Mesenchymal stem cell (in vitro differentiated cells and primary cell): Measurements from ENCODE around the gene PCDH1.

ENCODE experiments used
- DNase-seq: peaks from one replicate; pipeline ENCODE4 v3.0.0-alpha.2; 2013
- H2AFZ ChIP-seq: one replicate; pipeline ENCODE4 v1.6.1; 2013; ENCODE audit warnings: low read depth, mild to moderate bottlenecking, control low read depth, inconsistent platforms, low read length, moderate library complexity
- H2AK5ac ChIP-seq: 2 replicates; pipeline ENCODE4 v1.6.1; 2013; ENCODE audit warnings: low read length, moderate library complexity, mild to moderate bottlenecking, inconsistent platforms; ENCODE audit not compliant: severe bottlenecking
- H2BK120ac ChIP-seq: one replicate; pipeline ENCODE4 v1.6.1; 2013; ENCODE audit warnings: low read depth, mild to moderate bottlenecking, inconsistent platforms, low read length, moderate library complexity
- H2BK12ac ChIP-seq, 2 experiments: one replicate each; pipeline ENCODE4 v1.6.1; 2013; ENCODE audit warnings: inconsistent platforms in 2 of 2, low read length in 2 of 2, mild to moderate bottlenecking in 2 of 2, moderate library complexity in 2 of 2, control low read depth in 1 of 2
- H2BK15ac ChIP-seq: one replicate; pipeline ENCODE4 v1.6.1; 2013; ENCODE audit warnings: mild to moderate bottlenecking, low read depth, inconsistent platforms; ENCODE audit not compliant: poor library complexity, severe bottlenecking
- H2BK5ac ChIP-seq: 2 replicates; pipeline ENCODE4 v1.6.1; 2013; ENCODE audit warnings: low read depth, mild to moderate bottlenecking, low read length, control low read depth, inconsistent platforms; ENCODE audit not compliant: poor library complexity, severe bottlenecking
- H3K14ac ChIP-seq, 2 experiments: one replicate each; pipeline ENCODE4 v1.6.1; 2013; ENCODE audit warnings: inconsistent platforms in 2 of 2, low read length in 2 of 2, control low read depth in 1 of 2, mild to moderate bottlenecking in 1 of 2, moderate library complexity in 1 of 2
- H3K18ac ChIP-seq, 2 experiments: one replicate each; pipeline ENCODE4 v1.6.1; 2013; ENCODE audit warnings: inconsistent platforms in 2 of 2, low read length in 2 of 2, control low read depth in 1 of 2, low read depth in 1 of 2, mild to moderate bottlenecking in 1 of 2
- H3K23ac ChIP-seq, 2 experiments: one replicate each; pipeline ENCODE4 v1.6.1; 2013; ENCODE audit warnings: inconsistent platforms in 2 of 2, low read length in 2 of 2, mild to moderate bottlenecking in 2 of 2, moderate library complexity in 2 of 2, control low read depth in 1 of 2
- H3K27ac ChIP-seq: 2 replicates; pipeline ENCODE4 v1.5.1; 2013; ENCODE audit warnings: mild to moderate bottlenecking, moderate library complexity, low read length, control low read depth, inconsistent platforms; ENCODE audit not compliant: poor library complexity, severe bottlenecking
- H3K27me3 ChIP-seq, 2 experiments: 2 replicates each; pipeline versions ENCODE4 v1.6.1 to v1.7.0; 2013; ENCODE audit warnings: low read length in 2 of 2, mild to moderate bottlenecking in 2 of 2, moderate library complexity in 2 of 2, control low read depth in 1 of 2, inconsistent platforms in 1 of 2; ENCODE audit not compliant: control insufficient read depth in 1 of 2, insufficient read depth in 1 of 2
- H3K36me3 ChIP-seq, 2 experiments: 2 replicates each; pipeline versions ENCODE4 v1.6.1 to v1.7.0; 2013; ENCODE audit warnings: low read length in 2 of 2, control low read depth in 1 of 2, inconsistent platforms in 1 of 2, low read depth in 1 of 2, mild to moderate bottlenecking in 1 of 2; ENCODE audit not compliant: insufficient read depth in 2 of 2, control insufficient read depth in 1 of 2
- H3K4ac ChIP-seq, 2 experiments: one replicate each; pipeline ENCODE4 v1.6.1; 2013; ENCODE audit warnings: inconsistent platforms in 2 of 2, low read length in 2 of 2, mild to moderate bottlenecking in 2 of 2, moderate library complexity in 2 of 2, control low read depth in 1 of 2, low read depth in 1 of 2
- H3K4me1 ChIP-seq: 2 replicates; pipeline ENCODE4 v1.6.1; 2013; ENCODE audit warnings: low read depth, low read length, control low read depth; ENCODE audit not compliant: control insufficient read depth, insufficient read depth
- H3K4me2 ChIP-seq: 2 replicates; pipeline ENCODE4 v1.6.1; 2013; ENCODE audit warnings: low read length, mild to moderate bottlenecking, inconsistent platforms; ENCODE audit not compliant: poor library complexity, severe bottlenecking
- H3K4me3 ChIP-seq, 2 experiments: 2 replicates each; pipeline versions ENCODE4 v1.5.1 to v1.7.0; 2013; ENCODE audit warnings: low read length in 2 of 2, mild to moderate bottlenecking in 2 of 2, control low read depth in 1 of 2, low read depth in 1 of 2; ENCODE audit not compliant: insufficient read depth in 1 of 2
- H3K79me1 ChIP-seq: replicated peaks from 2 replicates; pipeline ENCODE4 v1.6.1; 2013; ENCODE audit warnings: mild to moderate bottlenecking, control low read depth, low read length, inconsistent platforms; ENCODE audit not compliant: poor library complexity, severe bottlenecking
- H3K9ac ChIP-seq: 2 replicates; pipeline ENCODE4 v1.7.0; 2013; ENCODE audit warnings: mild to moderate bottlenecking, low read length, moderate library complexity
- H3K9me3 ChIP-seq: 2 replicates; pipeline ENCODE4 v1.7.0; 2013; ENCODE audit warnings: mild to moderate bottlenecking, low read length; ENCODE audit not compliant: control insufficient read depth
- H4K8ac ChIP-seq: one replicate; pipeline ENCODE4 v1.6.1; 2013; ENCODE audit warnings: inconsistent platforms, mild to moderate bottlenecking, low read length, moderate library complexity
- H4K91ac ChIP-seq: one replicate; pipeline ENCODE4 v1.6.1; 2013; ENCODE audit warnings: mild to moderate bottlenecking, low read length, inconsistent platforms
- WGBS: methylation state at CpG from one replicate; pipeline ENCODE4 v1.1.7; 2013; ENCODE audit warnings: mixed read lengths; 5-methylcytosine and 5-hydroxymethylcytosine counted together

PCDH1 gene

DNA sequence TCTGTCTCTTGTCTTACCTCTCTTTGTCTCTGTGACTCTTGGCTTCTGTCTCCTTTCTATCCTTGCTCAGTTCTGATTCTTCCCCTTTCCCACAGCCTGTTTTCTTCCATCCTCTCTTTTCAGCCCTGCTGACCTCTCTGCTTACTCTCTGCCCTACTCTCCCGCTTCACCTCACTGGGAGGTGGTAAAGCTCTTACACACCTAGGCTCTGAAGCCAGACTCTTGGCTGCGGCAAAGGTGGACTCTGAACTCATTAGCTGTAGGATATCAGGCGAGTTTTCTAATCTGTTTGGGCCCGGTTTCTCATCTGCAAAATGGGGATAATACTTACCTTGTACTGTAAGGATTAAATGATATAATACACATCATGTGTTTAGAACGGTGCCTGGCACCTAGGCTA is 11.1 kb downstream of the PCDH1 start:
- no peak overlapping the region for H2BK12ac ChIP-seq
- H2BK5ac ChIP-seq: no peak overlapping the region
- H3K9ac ChIP-seq: no peak overlapping the region
- no peak overlapping the region for H3K23ac ChIP-seq
- DNase-seq: no peak
- no peak overlapping the region for H2AFZ ChIP-seq
- H3K18ac ChIP-seq: no peak overlapping the region
- no peak overlapping the region for H3K14ac ChIP-seq
- no peak overlapping the region for H3K4me3 ChIP-seq
- H3K27me3 ChIP-seq: peaks cover 71 to 93% of the 10 kb centered on the region in 2 experiments
- H3K27ac ChIP-seq: no peak overlapping the region
- no peaks in the 10 kb centered on the region for H3K4me1 ChIP-seq
- H3K79me1 ChIP-seq: no peaks in the 10 kb centered on the region
- no peak overlapping the region for H2BK15ac ChIP-seq
- WGBS: 75% methylated on average over 5 of the region's 5 CpGs
- H4K91ac ChIP-seq: no peak overlapping the region
- H2BK120ac ChIP-seq: no peak overlapping the region
- no peak overlapping the region for H3K4me2 ChIP-seq
- no peak overlapping the region for H3K4ac ChIP-seq
- no peaks in the 10 kb centered on the region for H3K9me3 ChIP-seq
- no peak overlapping the region for H2AK5ac ChIP-seq
- no peak overlapping the region for H4K8ac ChIP-seq
- no peaks in the 10 kb centered on the region for H3K36me3 ChIP-seq

DNA sequence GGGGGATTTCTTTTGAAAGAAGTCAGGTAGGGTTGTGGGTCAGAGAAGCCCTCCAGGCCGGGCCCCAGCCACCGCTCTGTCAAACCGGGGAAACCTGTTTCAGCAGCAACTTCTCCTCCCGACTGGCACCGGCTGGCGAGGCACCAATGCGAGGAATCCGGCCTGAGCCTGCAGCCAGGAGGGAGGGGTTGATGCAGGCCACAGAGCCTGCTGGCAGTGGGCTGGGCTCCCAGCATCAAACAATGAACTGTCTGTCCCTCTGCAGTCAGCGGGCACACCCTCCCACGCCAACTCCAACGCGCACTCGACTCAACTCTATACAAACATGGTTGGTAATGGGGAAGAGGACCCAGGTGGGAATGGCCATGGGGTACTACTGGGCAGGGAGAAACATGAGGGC is 12.1 kb downstream of the PCDH1 start:
- H3K23ac ChIP-seq: no peak overlapping the region
- 94% methylated on average over 13 of the region's 13 CpGs for WGBS
- no peak overlapping the region for H2BK15ac ChIP-seq
- no peak overlapping the region for H3K4ac ChIP-seq
- no peak overlapping the region for H3K18ac ChIP-seq
- H2BK5ac ChIP-seq: no peak overlapping the region
- H3K9ac ChIP-seq: no peak overlapping the region
- no peak overlapping the region for H3K4me3 ChIP-seq
- no peaks in the 10 kb centered on the region for H3K36me3 ChIP-seq
- no peak overlapping the region for H2BK12ac ChIP-seq
- no peak overlapping the region for H3K27ac ChIP-seq
- H3K27me3 ChIP-seq: peaks cover 71 to 94% of the 10 kb centered on the region in 2 experiments
- H4K8ac ChIP-seq: no peak overlapping the region
- no peak overlapping the region for H4K91ac ChIP-seq
- H2AK5ac ChIP-seq: no peak overlapping the region
- no peak overlapping the region for H2AFZ ChIP-seq
- H3K9me3 ChIP-seq: no peaks in the 10 kb centered on the region
- no peak overlapping the region for H3K4me2 ChIP-seq
- H3K4me1 ChIP-seq: no peaks in the 10 kb centered on the region
- H2BK120ac ChIP-seq: no peak overlapping the region
- no peak overlapping the region for H3K14ac ChIP-seq
- H3K79me1 ChIP-seq: no peaks in the 10 kb centered on the region
- no peak for DNase-seq

DNA sequence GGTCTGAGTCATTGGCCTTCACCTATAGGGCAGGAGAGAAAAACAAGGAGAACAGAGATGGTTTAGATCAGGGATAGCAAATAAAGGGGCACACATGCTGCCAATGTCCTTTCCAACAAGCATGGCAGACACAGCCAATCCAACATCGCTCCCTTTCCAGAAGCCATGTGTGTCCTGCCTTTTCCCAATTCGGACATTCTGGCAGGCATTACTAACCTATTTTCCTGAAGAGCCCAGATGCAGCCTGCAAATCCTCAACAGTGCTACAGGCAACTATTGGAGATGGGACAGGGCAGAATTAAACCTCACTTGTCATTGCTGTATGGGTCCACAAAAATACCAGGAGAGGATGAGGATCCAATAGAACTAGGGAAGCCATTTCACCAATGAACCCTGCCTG is 12.8 kb downstream of the PCDH1 start:
- Histone ChIP-seq H2BK5ac (no peak overlapping the region), H3K4me1 (no peaks in the 10 kb centered on the region), H3K27me3 (peaks cover 65 to 89% of the 10 kb centered on the region in 2 experiments), H2AK5ac (no peak overlapping the region), H2BK15ac (no peak overlapping the region), H3K4ac (no peak overlapping the region), H2AFZ (no peak overlapping the region), H2BK12ac (no peak overlapping the region), H3K79me1 (no peaks in the 10 kb centered on the region), H3K27ac (no peak overlapping the region), H3K36me3 (no peaks in the 10 kb centered on the region), H3K23ac (peak overlapping the region in 1 of 2 experiments; percentile 36), H3K14ac (no peak overlapping the region), H3K9ac (no peak overlapping the region), H3K18ac (no peak overlapping the region), H4K8ac (no peak overlapping the region), H3K4me3 (no peak overlapping the region), H2BK120ac (no peak overlapping the region), H3K9me3 (no peaks in the 10 kb centered on the region), H3K4me2 (no peak overlapping the region), H4K91ac (no peak overlapping the region)
- 91% methylated on average over 2 of the region's 2 CpGs for WGBS
- DNase-seq: no peak

DNA sequence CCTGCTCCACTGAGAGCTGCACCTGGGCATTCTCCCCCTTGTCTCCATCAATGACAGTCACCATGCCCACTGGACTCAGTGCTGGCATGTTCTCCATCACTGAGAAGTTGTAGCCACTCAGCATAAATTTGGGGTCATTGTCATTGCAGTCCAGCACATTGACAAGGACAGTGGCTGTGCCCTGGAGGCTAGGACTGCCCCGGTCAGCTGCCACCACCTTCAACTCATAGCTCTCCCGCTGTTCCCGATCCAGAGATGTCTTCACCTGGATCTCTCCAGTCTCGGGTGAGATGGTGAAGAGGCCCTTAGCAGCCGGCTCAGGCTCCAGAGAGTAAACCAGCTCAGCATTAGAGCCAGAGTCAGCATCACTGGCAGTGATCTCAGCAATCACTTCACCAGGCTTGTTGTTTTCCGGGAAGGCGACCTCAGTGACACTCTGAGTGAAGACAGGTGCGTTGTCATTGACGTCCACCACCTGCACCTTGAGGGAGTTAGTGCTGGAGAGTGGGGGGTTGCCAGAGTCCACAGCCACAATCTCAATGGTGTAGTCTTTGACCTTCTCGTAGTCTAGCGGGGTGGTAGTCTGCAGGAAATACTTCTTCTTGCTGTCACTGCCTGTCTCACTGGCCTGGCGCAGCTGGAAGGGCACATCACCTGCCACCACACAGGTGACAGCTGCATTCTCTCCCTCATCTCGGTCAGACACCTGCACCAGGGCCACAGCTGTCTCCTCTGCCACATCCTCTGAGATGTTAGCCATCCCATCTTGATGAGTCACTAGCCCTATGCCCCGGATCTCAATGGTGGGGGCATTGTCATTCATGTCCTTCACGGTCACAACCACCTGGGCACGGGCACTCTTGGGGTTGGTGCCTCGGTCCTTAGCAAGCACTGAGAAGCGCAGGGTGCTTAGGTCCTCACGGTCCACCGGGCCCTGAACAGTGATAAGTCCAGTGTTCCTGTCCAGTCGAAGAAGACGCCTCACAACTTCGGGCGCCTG is 13.5 kb downstream of the PCDH1 start:
- Histone ChIP-seq H3K36me3 (no peaks in the 10 kb centered on the region), H2BK5ac (no peak overlapping the region), H2BK120ac (no peak overlapping the region), H3K14ac (no peak overlapping the region), H3K9ac (no peak overlapping the region), H3K9me3 (no peaks in the 10 kb centered on the region), H3K27me3 (peaks cover 65 to 87% of the 10 kb centered on the region in 2 experiments), H3K18ac (no peak overlapping the region), H4K91ac (no peak overlapping the region), H2AFZ (no peak overlapping the region), H3K4me1 (no peaks in the 10 kb centered on the region), H3K23ac (no peak overlapping the region), H2BK12ac (no peak overlapping the region), H3K4me2 (no peak overlapping the region), H2BK15ac (no peak overlapping the region), H3K27ac (no peak overlapping the region), H3K4ac (no peak overlapping the region), H2AK5ac (no peak overlapping the region), H4K8ac (no peak overlapping the region), H3K79me1 (no peaks in the 10 kb centered on the region), H3K4me3 (no peak overlapping the region)
- no peak for DNase-seq
- 93% methylated on average over 24 of the region's 24 CpGs for WGBS
